MCF 10A (cell line): ENCODE data around the gene WDR7. TPM values are rescaled to one million over a fixed set of nuclear protein-coding genes. Genes with fewer than 3 reads are reported as not detected.

Experiments
- BruUV-seq: library from RNA; stranded (reverse); fragments of 400-500 nt; replicated peaks from 2 replicates; lab custom pipeline; 2021; lab: Mats Ljungman, UMichigan
- CTCF ChIA-PET: fragments of 300-600 bp; sonication (Branson Sonifier 250); formaldehyde crosslinking; extraction: SDS; loops from one replicate; lab custom pipeline; 2021; ENCODE audit warnings: antibody characterized with exemption, inconsistent platforms; lab: Yijun Ruan, JAX
- POLR2A ChIA-PET: fragments of 300-600, 350-650 bp; sonication (Branson Sonifier 250); formaldehyde crosslinking; extraction: SDS; loops from one replicate; lab custom pipeline; 2020; ENCODE audit warnings: antibody characterized with exemption, inconsistent platforms; lab: Yijun Ruan, JAX
- DNase-seq: peaks from one replicate; pipeline ENCODE4 v3.0.0-alpha.2; 2018; ENCODE audit not compliant: unreplicated experiment
- H3K27ac Mint-ChIP-seq: one replicate; pipeline ENCODE4 v1.8.0; 2022; ENCODE audit warnings: mild to moderate bottlenecking, low read depth, mixed read lengths; ENCODE audit not compliant: unreplicated experiment
- H3K27me3 Mint-ChIP-seq: one replicate; pipeline ENCODE4 v1.8.0; 2022; ENCODE audit warnings: mixed read lengths; ENCODE audit not compliant: insufficient read depth, unreplicated experiment
- H3K36me3 Mint-ChIP-seq: one replicate; pipeline ENCODE4 v1.8.0; 2022; ENCODE audit warnings: mild to moderate bottlenecking, moderate library complexity, mixed read lengths; ENCODE audit not compliant: insufficient read depth, unreplicated experiment
- H3K4me1 Mint-ChIP-seq: one replicate; pipeline ENCODE4 v1.8.0; 2022; ENCODE audit warnings: mixed read lengths; ENCODE audit not compliant: insufficient read depth, unreplicated experiment
- H3K4me3 Mint-ChIP-seq: one replicate; pipeline ENCODE4 v1.8.0; 2022; ENCODE audit warnings: mild to moderate bottlenecking, moderate library complexity, mixed read lengths; ENCODE audit not compliant: unreplicated experiment
- H3K9me3 Mint-ChIP-seq: one replicate; pipeline ENCODE4 v1.8.0; 2022; ENCODE audit warnings: mixed read lengths; ENCODE audit not compliant: unreplicated experiment
- CTCF ChIP-seq: fragments of 200-600 bp; IDR thresholded peaks from one replicate; pipeline ENCODE4 v1.8.0; 2022; ENCODE audit warnings: antibody characterized with exemption, mild to moderate bottlenecking; ENCODE audit not compliant: unreplicated experiment
- intact Hi-C: fragments of 100-400 bp; cut with micrococcal nuclease; formaldehyde crosslinking; loops from 2 replicates; pipeline ENCODE4 v1.14.1; 2022
- total RNA-seq: library from RNA; stranded (reverse); gene quantifications from 2 replicates; pipeline ENCODE4 v1.2.3, GENCODE V29; 2022

The WDR7 gene
- total RNA-seq, 1 experiment from 2014 or later = 12.6 TPM

- intact Hi-C loops = no loop called here
Measured at GRCh38 chr18:57058734-57059133, 407.6 kb downstream of the WDR7 start.

GRCh38 chr18:57059366-57059765, 408.2 kb downstream of the WDR7 start:
- no TSS peak for BruUV-seq
- Mint-ChIP-seq H3K27me3 (no peaks in the 10 kb centered on the region), H3K9me3 (no peaks in the 10 kb centered on the region), H3K4me1 (no peaks in the 10 kb centered on the region), H3K4me3 (no peak overlapping the region), H3K27ac (no peak overlapping the region), H3K36me3 (no peaks in the 10 kb centered on the region)
- ChIA-PET POLR2A (no interaction called here), CTCF (interaction anchor here (1.7 kb wide), 1 partner anchor 21 kb away, joined by 3 read pairs; no protein-coding TSS in a partner anchor)
- no peak for DNase-seq
- no peak for TF ChIP-seq CTCF
- intact Hi-C loops = no loop called here

More at GRCh38 chr18:57058734-57059133, 407.6 kb downstream of the WDR7 start:
- CTCF ChIA-PET = no interaction called here
- Mint-ChIP-seq H3K36me3 (no peaks in the 10 kb centered on the region), H3K9me3 (no peaks in the 10 kb centered on the region), H3K27me3 (no peaks in the 10 kb centered on the region), H3K4me3 (no peak overlapping the region), H3K27ac (no peak overlapping the region), H3K4me1 (no peaks in the 10 kb centered on the region)
- no peak for DNase-seq
- no peak for TF ChIP-seq CTCF
- POLR2A ChIA-PET = no interaction called here
- BruUV-seq = no TSS peak

DNA sequence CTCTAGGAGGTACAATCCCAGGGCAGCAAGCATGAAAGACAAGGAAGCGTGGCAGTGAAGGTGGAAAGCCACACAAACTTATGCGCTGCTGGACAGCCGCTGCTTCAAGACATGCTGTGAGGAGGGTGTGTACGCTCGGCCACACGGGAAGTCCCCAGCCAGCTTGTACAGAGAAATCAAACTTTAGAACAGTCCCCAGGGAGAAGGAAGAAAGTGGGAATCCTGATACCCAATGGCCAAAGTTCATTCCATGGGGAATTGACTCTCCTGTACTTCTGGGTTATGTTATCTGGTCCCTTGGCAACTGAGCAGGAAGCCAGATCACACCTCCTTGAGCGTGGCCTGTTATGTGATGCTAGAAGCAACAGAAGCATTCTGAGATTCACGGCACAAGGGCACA, 409.7 kb downstream of the WDR7 start:
- no TSS peak for BruUV-seq
- Mint-ChIP-seq H3K9me3 (no peaks in the 10 kb centered on the region), H3K36me3 (no peaks in the 10 kb centered on the region), H3K27me3 (no peaks in the 10 kb centered on the region), H3K4me3 (no peak overlapping the region), H3K4me1 (no peaks in the 10 kb centered on the region), H3K27ac (no peak overlapping the region)
- intact Hi-C loops = no loop called here
- no peak for DNase-seq
- ChIA-PET CTCF (interaction anchor here (1.7 kb wide), 1 partner anchor 22 kb away, joined by 3 read pairs; no protein-coding TSS in a partner anchor), POLR2A (no interaction called here)
- TF ChIP-seq CTCF = no peak

DNA sequence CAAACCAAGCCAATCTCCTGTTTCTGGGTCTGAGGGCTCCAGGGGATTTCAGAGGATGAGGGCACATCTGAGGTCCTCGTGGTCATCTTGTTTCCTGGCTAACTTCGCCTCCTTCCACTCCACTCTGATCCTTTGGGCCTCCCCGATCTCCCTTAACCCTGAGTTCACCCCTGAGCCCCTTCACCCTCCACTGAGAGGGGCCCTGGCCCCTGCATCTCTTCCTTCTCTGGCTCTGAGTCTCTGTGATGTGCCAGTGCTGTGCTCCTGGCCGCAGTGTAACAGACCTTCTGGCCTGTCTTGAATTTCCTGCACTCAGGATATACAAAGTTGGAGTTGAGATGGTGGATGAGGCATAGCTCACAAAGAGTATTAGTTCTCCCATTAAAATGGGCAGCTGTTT, 411.0 kb downstream of the WDR7 start:
- intact Hi-C loops = no loop called here
- POLR2A ChIA-PET = no interaction called here
- Mint-ChIP-seq H3K9me3 (no peaks in the 10 kb centered on the region), H3K27ac (no peak overlapping the region), H3K27me3 (no peaks in the 10 kb centered on the region), H3K36me3 (no peaks in the 10 kb centered on the region), H3K4me1 (no peaks in the 10 kb centered on the region), H3K4me3 (no peak overlapping the region)
- DNase-seq = no peak
- CTCF ChIA-PET = interaction anchor here (0.7 kb wide), 1 partner anchor 11 kb away, joined by 3 read pairs; no protein-coding TSS in a partner anchor
- BruUV-seq = no TSS peak
- TF ChIP-seq CTCF = no peak
